PFSK-1 (cell line): ENCODE measurements around the gene RLIM.

Experiments used
- POLR2AphosphoS5 ChIP-seq: IDR thresholded peaks from 2 replicates; pipeline ENCODE4 v1.6.1; 2012; ENCODE audit warnings: low read depth, mild to moderate bottlenecking, control low read depth, low read length, moderate library complexity
- SIN3A ChIP-seq: IDR thresholded peaks from 2 replicates; pipeline ENCODE4 v1.6.1; 2012; ENCODE audit warnings: mild to moderate bottlenecking, low read length, moderate library complexity, borderline replicate concordance; ENCODE audit not compliant: insufficient read depth
- TAF1 ChIP-seq: IDR thresholded peaks from 2 replicates; pipeline ENCODE4 v1.6.1; 2012; ENCODE audit warnings: low read length, control low read depth, borderline replicate concordance; ENCODE audit not compliant: insufficient read depth
- TF ChIP-seq, protein P1 (sequence below), 2 experiments: IDR thresholded peaks; 2 replicates each; pipeline versions ENCODE4 v1.6.1 to v1.8.0; 2011 to 2012; ENCODE audit warnings: low read depth in 2 of 2, low read length in 2 of 2, control low read depth in 1 of 2, inconsistent platforms in 1 of 2, mild to moderate bottlenecking in 1 of 2, moderate library complexity in 1 of 2; ENCODE audit not compliant: insufficient read depth in 1 of 2

DNA sequence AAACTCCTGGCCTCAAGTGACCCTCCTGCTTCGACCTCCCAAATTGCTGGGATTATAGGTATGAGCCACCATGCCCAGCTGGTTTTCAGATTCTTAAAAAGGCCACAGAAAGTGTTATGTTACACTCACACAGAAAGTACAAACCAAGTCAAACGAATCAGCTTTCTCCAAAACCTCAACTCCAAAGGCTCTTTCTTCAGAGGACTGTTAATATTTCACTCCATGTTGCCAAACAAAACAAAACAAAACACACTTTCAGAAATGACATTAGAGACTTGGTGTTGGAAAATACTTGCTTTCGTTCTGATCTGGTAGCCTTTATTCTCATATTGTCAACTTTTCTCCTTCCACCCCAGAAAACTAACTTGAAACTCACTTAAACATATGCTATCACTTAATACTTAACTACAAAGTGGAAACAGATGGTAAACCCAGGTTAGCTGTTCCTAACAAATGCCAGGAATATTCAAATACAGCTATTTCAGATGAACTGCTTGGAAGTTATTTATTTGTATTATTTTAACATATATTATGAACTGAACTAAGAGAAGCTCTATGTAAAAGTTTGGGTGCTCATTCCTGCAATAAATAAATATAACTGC is 34.7 kb downstream of the RLIM start:
- TF ChIP-seq POLR2AphosphoS5 (no peak), TAF1 (no peak), SIN3A (no peak)
- TF ChIP-seq, protein P1, sequence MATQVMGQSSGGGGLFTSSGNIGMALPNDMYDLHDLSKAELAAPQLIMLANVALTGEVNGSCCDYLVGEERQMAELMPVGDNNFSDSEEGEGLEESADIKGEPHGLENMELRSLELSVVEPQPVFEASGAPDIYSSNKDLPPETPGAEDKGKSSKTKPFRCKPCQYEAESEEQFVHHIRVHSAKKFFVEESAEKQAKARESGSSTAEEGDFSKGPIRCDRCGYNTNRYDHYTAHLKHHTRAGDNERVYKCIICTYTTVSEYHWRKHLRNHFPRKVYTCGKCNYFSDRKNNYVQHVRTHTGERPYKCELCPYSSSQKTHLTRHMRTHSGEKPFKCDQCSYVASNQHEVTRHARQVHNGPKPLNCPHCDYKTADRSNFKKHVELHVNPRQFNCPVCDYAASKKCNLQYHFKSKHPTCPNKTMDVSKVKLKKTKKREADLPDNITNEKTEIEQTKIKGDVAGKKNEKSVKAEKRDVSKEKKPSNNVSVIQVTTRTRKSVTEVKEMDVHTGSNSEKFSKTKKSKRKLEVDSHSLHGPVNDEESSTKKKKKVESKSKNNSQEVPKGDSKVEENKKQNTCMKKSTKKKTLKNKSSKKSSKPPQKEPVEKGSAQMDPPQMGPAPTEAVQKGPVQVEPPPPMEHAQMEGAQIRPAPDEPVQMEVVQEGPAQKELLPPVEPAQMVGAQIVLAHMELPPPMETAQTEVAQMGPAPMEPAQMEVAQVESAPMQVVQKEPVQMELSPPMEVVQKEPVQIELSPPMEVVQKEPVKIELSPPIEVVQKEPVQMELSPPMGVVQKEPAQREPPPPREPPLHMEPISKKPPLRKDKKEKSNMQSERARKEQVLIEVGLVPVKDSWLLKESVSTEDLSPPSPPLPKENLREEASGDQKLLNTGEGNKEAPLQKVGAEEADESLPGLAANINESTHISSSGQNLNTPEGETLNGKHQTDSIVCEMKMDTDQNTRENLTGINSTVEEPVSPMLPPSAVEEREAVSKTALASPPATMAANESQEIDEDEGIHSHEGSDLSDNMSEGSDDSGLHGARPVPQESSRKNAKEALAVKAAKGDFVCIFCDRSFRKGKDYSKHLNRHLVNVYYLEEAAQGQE (IDR thresholded peaks at IDR 0.05; ENCODE audit: insufficient read depth in 1 of 2, low read depth in 2 of 2, low read length in 2 of 2): no peak
